Hepatocyte (in vitro differentiated cells): ENCODE results near the gene P4HA1. TPM values are rescaled to one million over a fixed set of nuclear protein-coding genes. Genes with fewer than 3 reads are reported as not detected.
"Not testable (repeated sequence)": the region's sequence is repeated elsewhere in the genome, so short reads cannot be mapped to it uniquely, and the experiment has no call there.

Experiments
- DNase-seq: peaks from one replicate; pipeline ENCODE4 v3.0.0-alpha.2; 2016; ENCODE audit warnings: low spot score
- H2AFZ ChIP-seq: fragments of 200-600 bp; sonication (generic); 2 replicates; pipeline ENCODE4 v1.6.0; 2016; ENCODE audit warnings: antibody characterized with exemption, mild to moderate bottlenecking
- H3K27ac ChIP-seq: fragments of 200-600 bp; sonication (generic); 2 replicates; pipeline ENCODE4 v1.5.1; 2016; ENCODE audit warnings: mild to moderate bottlenecking
- H3K27me3 ChIP-seq: fragments of 200-600 bp; sonication (generic); 2 replicates; pipeline ENCODE4 v1.6.1; 2016
- H3K36me3 ChIP-seq: fragments of 200-600 bp; sonication (generic); replicated peaks from 2 replicates; pipeline ENCODE4 v1.5.1; 2016; ENCODE audit warnings: low read depth; ENCODE audit not compliant: insufficient read depth
- H3K4me1 ChIP-seq: fragments of 200-600 bp; sonication (generic); 2 replicates; pipeline ENCODE4 v1.5.1; 2016; ENCODE audit warnings: mild to moderate bottlenecking, moderate library complexity; ENCODE audit not compliant: insufficient read depth
- H3K4me2 ChIP-seq: fragments of 200-600 bp; sonication (generic); 2 replicates; pipeline ENCODE4 v1.6.0; 2016
- H3K4me3 ChIP-seq: fragments of 200-600 bp; sonication (generic); 2 replicates; pipeline ENCODE4 v1.5.1; 2016; ENCODE audit warnings: mild to moderate bottlenecking
- H3K79me2 ChIP-seq: fragments of 200-600 bp; sonication (generic); 2 replicates; pipeline ENCODE4 v1.6.0; 2017; ENCODE audit warnings: mild to moderate bottlenecking
- H3K9me2 ChIP-seq: fragments of 200-600 bp; sonication (generic); replicated peaks from 2 replicates; pipeline ENCODE4 v1.6.0; 2017; ENCODE audit warnings: mild to moderate bottlenecking; ENCODE audit not compliant: insufficient read depth
- H3K9me3 ChIP-seq: fragments of 200-600 bp; sonication (generic); 2 replicates; pipeline ENCODE4 v1.5.1; 2016; ENCODE audit warnings: low read depth, mild to moderate bottlenecking
- H4K20me1 ChIP-seq: fragments of 200-600 bp; sonication (generic); 2 replicates; pipeline ENCODE4 v1.6.0; 2016; ENCODE audit warnings: mild to moderate bottlenecking; ENCODE audit not compliant: insufficient read depth, poor library complexity, severe bottlenecking
- EZH2 ChIP-seq: fragments of 200-600 bp; sonication (generic); IDR thresholded peaks from 2 replicates; pipeline ENCODE4 v1.6.1; 2016; ENCODE audit warnings: antibody characterized with exemption, mild to moderate bottlenecking, borderline replicate concordance
- EZH2phosphoT487 ChIP-seq: fragments of 200-600 bp; sonication (generic); IDR thresholded peaks from one replicate; pipeline ENCODE4 v1.6.1; 2018; ENCODE audit warnings: antibody characterized with exemption, mild to moderate bottlenecking, low read depth, moderate library complexity; ENCODE audit not compliant: unreplicated experiment, severe bottlenecking
- WGBS: methylation state at CpG from one replicate; pipeline ENCODE4 v1.1.6; 2016; ENCODE audit warnings: low lambda C conversion rate; ENCODE audit errors: missing lambda C conversion rate; 5-methylcytosine and 5-hydroxymethylcytosine counted together
- polyA plus RNA-seq: library from polyadenylated mRNA; unstranded; fragments of >200 nt; fragmentation: Nextera tagmentation; extraction: Ambion mirVana; gene quantifications from 2 replicates; pipeline ENCODE4 v1.2.1, GENCODE V29; 2016
- total RNA-seq: library from RNA; depleted of rRNA; stranded (reverse); fragments of >200 nt; gene quantifications from 2 replicates; pipeline ENCODE4 v1.2.3, GENCODE V29; 2014
- TF ChIP-seq, protein P1 (sequence below): fragments of 200-600 bp; sonication (generic); IDR thresholded peaks from 2 replicates; pipeline ENCODE4 v1.5.1; 2016; ENCODE audit warnings: antibody characterized with exemption, mild to moderate bottlenecking; ENCODE audit not compliant: poor library complexity

The P4HA1 gene
- total and polyA plus RNA-seq, 2 experiments from 2014 or later = 140 to 145 TPM

DNA sequence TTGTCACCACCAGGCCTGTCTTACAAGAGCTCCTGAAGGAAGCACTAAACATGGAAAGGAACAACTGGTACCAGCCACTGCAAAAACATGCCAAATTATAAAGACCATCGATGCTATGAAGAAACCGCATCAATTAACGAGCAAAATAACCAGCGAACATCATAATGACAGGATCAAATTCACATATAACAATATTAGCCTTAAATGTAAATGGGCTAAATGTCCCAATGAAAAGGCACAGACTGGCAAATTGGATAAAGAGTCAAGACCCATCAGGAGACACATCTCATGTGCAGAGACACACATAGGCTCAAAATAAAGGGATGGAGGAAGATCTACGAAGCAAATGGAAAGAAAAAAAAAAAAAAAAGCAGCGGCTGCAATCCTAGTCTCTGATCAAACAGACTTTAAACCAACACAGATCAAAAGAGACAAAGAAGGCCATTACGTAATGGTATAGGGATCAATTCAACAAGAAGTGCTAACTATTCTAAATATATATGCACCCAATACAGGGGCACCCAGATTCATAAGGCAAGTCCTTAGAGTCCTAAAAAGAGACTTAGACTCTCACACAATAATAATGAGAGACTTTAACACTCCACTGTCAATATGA, 73.1 kb downstream of the P4HA1 start:
- not testable (repeated sequence) for H3K36me3 ChIP-seq, H2AFZ ChIP-seq

DNA sequence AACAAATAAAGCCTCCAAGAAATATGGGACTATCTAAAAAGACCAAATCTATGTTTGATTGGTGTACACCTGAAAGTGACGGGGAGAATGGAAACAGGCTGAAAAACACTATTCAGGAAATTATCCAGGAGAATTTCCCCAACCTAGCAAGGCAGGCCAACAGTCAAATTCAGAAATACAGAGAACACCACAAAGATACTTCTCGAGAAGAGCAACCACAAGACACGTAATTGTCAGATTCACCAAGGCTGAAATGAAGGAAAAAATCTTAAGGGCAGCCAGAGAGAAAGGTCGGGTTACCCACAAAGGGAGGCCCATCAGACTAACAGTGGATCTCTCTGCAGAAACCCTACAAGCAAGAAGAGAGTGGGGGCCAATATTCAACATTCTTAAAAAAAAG, 73.7 kb downstream of the P4HA1 start:
- DNase-seq, H3K4me1 ChIP-seq, H3K9me2 ChIP-seq, H4K20me1 ChIP-seq, H3K4me3 ChIP-seq, H3K27me3 ChIP-seq, H3K79me2 ChIP-seq, H3K4me2 ChIP-seq, H2AFZ ChIP-seq, H3K27ac ChIP-seq, H3K36me3 ChIP-seq, H3K9me3 ChIP-seq: not testable (repeated sequence)
- 93% methylated on average over 4 of the region's 4 CpGs for WGBS

More for the DNA sequence above, 73.1 kb downstream of the P4HA1 start:
- H3K9me2 ChIP-seq, H4K20me1 ChIP-seq, H3K4me3 ChIP-seq, H3K4me1 ChIP-seq, DNase-seq, H3K4me2 ChIP-seq, H3K27ac ChIP-seq, H3K9me3 ChIP-seq, H3K27me3 ChIP-seq, H3K79me2 ChIP-seq: not testable (repeated sequence)
- 93% methylated on average over 7 of the region's 7 CpGs for WGBS

DNA sequence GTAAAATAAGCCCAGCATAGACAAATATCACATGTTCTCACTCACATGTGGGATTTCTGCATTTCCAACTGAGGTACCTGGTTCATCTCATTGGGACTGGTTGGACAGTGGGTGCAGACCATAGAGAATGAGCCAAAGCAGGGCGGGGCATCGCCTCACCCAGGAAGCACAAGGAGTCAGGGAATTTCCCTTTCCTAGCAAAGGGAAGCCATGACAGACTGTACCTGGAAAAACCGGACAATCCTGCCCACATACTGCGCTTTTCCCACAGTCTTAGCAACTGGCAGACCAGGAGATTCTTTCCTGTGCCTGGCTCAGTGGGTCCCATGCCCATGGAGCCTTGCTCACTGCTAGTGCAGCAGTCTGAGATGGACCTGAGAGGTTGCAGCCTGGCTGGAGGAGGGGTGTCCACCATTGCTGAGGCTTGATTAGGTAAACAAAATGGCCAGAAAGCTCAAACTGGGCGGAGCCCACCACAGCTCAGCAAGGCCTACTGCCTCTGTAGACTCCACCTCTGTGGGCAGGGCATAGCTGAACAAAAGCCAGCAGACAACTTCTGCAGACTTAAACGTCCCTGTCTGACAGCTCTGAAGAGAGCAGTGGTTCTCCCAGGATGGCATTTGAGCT, 75.0 kb downstream of the P4HA1 start:
- not testable (repeated sequence) for H3K4me2 ChIP-seq, H3K9me3 ChIP-seq, H4K20me1 ChIP-seq, H3K27me3 ChIP-seq, H3K36me3 ChIP-seq, H3K4me1 ChIP-seq, H3K27ac ChIP-seq, H3K4me3 ChIP-seq, H3K79me2 ChIP-seq, H3K9me2 ChIP-seq, DNase-seq, H2AFZ ChIP-seq
- 89% methylated on average over 6 of the region's 6 CpGs for WGBS

DNA sequence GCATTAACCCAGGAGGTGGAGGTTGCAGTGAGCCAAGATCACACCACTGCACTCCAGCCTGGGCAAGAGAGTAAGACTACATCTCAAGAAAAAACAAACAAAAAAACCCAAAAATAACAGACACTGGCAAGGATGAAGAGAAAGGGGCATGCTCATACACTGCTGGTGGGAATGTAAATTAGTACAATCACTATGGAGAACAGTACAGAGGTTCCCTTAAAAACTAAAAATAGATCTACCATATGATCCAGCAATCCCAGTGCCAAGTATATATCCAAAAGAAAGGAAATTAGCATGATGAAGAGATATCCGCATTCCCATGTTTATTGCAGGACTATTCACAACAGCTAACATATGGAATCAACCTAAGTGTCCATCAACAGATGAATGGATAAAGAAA, 75.6 kb downstream of the P4HA1 start:
- no peaks in the 10 kb centered on the region for H3K9me2 ChIP-seq
- H3K79me2 ChIP-seq = peaks cover 9% of the 10 kb centered on the region
- no peaks in the 10 kb centered on the region for H3K36me3 ChIP-seq
- H3K4me1 ChIP-seq = no peaks in the 10 kb centered on the region
- 100% methylated on average over 1 of the region's 1 CpG for WGBS
- no peak for TF ChIP-seq EZH2
- TF ChIP-seq EZH2phosphoT487 = no peak
- TF ChIP-seq, protein P1, sequence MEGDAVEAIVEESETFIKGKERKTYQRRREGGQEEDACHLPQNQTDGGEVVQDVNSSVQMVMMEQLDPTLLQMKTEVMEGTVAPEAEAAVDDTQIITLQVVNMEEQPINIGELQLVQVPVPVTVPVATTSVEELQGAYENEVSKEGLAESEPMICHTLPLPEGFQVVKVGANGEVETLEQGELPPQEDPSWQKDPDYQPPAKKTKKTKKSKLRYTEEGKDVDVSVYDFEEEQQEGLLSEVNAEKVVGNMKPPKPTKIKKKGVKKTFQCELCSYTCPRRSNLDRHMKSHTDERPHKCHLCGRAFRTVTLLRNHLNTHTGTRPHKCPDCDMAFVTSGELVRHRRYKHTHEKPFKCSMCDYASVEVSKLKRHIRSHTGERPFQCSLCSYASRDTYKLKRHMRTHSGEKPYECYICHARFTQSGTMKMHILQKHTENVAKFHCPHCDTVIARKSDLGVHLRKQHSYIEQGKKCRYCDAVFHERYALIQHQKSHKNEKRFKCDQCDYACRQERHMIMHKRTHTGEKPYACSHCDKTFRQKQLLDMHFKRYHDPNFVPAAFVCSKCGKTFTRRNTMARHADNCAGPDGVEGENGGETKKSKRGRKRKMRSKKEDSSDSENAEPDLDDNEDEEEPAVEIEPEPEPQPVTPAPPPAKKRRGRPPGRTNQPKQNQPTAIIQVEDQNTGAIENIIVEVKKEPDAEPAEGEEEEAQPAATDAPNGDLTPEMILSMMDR = no peak
- no peak overlapping the region for H3K4me2 ChIP-seq
- H3K27me3 ChIP-seq = no peaks in the 10 kb centered on the region
- no peaks in the 10 kb centered on the region for H4K20me1 ChIP-seq
- H3K9me3 ChIP-seq = no peaks in the 10 kb centered on the region
- DNase-seq = no peak
- H2AFZ ChIP-seq = no peak overlapping the region
- H3K4me3 ChIP-seq = no peak overlapping the region
- H3K27ac ChIP-seq = no peak overlapping the region

- TF ChIP-seq, protein P1 = no peak
- TF ChIP-seq EZH2phosphoT487 (no peak), EZH2 (no peak)
- Histone ChIP-seq H3K79me2 (peaks cover 9% of the 10 kb centered on the region), H2AFZ (no peak overlapping the region), H4K20me1 (no peaks in the 10 kb centered on the region), H3K27me3 (no peaks in the 10 kb centered on the region), H3K9me2 (no peaks in the 10 kb centered on the region), H3K4me2 (no peak overlapping the region), H3K4me1 (no peaks in the 10 kb centered on the region), H3K4me3 (no peak overlapping the region), H3K27ac (no peak overlapping the region), H3K9me3 (no peaks in the 10 kb centered on the region), H3K36me3 (no peaks in the 10 kb centered on the region)
- 93% methylated on average over 1 of the region's 1 CpG for WGBS
- no peak for DNase-seq
Measured at GRCh38 chr10:73019100-73019499, 77.6 kb downstream of the P4HA1 start.
